ENCODE data around the gene ZNF699. TPM values are rescaled to one million over a fixed set of nuclear protein-coding genes. Genes with fewer than 3 reads are reported as not detected.

ZNF699 gene
- total and polyA plus RNA-seq, 2 of the 13 experiments (the other 11 are each of a cell fraction or from before 2014, with no cell fraction given) = 0.33 to 2.2 TPM

GRCh38 chr19:9309139-9309973 is at the start of gene ZNF699 (continued):
- TF ChIP-seq HMGXB3 (CRISPR knock-in tag; IDR thresholded peaks at IDR 0.05; ENCODE audit: borderline replicate concordance) (no peak), ZMAT3 (CRISPR knock-in tag; conservative IDR thresholded peaks at IDR 0.05) (no peak), KLF12 (CRISPR knock-in tag; IDR thresholded peaks at IDR 0.05; ENCODE audit: borderline replicate concordance) (no peak), KDM5A (IDR thresholded peaks at IDR 0.05; ENCODE audit: borderline replicate concordance, low read length) (no peak), THYN1 (CRISPR knock-in tag; IDR thresholded peaks at IDR 0.05; ENCODE audit: borderline replicate concordance, low read depth) (no peak), MIER2 (CRISPR knock-in tag; IDR thresholded peaks at IDR 0.05) (no peak), ZNF773 (CRISPR knock-in tag; IDR thresholded peaks at IDR 0.05; ENCODE audit: borderline replicate concordance) (no peak), PLRG1 (conservative IDR thresholded peaks at IDR 0.05) (no peak), MZF1 (CRISPR knock-in tag; IDR thresholded peaks at IDR 0.05; ENCODE audit: borderline replicate concordance) (no peak), FLYWCH1 (CRISPR knock-in tag; IDR thresholded peaks at IDR 0.05) (no peak), ZBTB33 (CRISPR knock-in tag; IDR thresholded peaks at IDR 0.05) (no peak), ZNF891 (CRISPR knock-in tag; IDR thresholded peaks at IDR 0.05) (no peak), AGO2 (optimal IDR thresholded peaks at IDR 0.05; ENCODE audit: low read depth, low read length) (no peak), SIX1 (CRISPR knock-in tag; IDR thresholded peaks at IDR 0.05; ENCODE audit: borderline replicate concordance) (no peak), NFE2L2 (IDR thresholded peaks at IDR 0.05; ENCODE audit: low read length) (no peak), RBFOX2 (IDR thresholded peaks at IDR 0.05; ENCODE audit: low read depth, low read length) (peak; percentile 65), ATF7-NPFF (CRISPR knock-in tag; IDR thresholded peaks at IDR 0.05; ENCODE audit: low read depth) (no peak), ZFP90 (CRISPR knock-in tag; IDR thresholded peaks at IDR 0.05; ENCODE audit: borderline replicate concordance) (no peak), ZNF138 (CRISPR knock-in tag; IDR thresholded peaks at IDR 0.05; ENCODE audit: low read depth) (no peak), NFE2L1 (CRISPR knock-in tag; IDR thresholded peaks at IDR 0.05; ENCODE audit: borderline replicate concordance) (0 out of 2 replicates have a peak, but pooled peaks have one; percentile 32), NCOA2 (CRISPR knock-in tag; IDR thresholded peaks at IDR 0.05) (no peak), SNAPC2 (CRISPR knock-in tag; IDR thresholded peaks at IDR 0.05) (no peak), ZNF629 (CRISPR knock-in tag; conservative IDR thresholded peaks at IDR 0.05) (no peak), POLR2AphosphoS2 (IDR thresholded peaks at IDR 0.05; ENCODE audit: low read depth, low read length) (no peak), KLF16 (CRISPR knock-in tag; IDR thresholded peaks at IDR 0.05) (no peak)
